GM23338 (cell line): ENCODE measurements around the gene NPAS2. TPM values are rescaled to one million over a fixed set of nuclear protein-coding genes. Genes with fewer than 3 reads are reported as not detected.

ENCODE experiments used
- ATAC-seq: fragments of 200-7000 bp; cut with Tn5 transposase; 3 replicates; pipeline ENCODE4 v1.9.1; 2020
- DNase-seq: peaks from one replicate; pipeline ENCODE4 v3.0.0-alpha.2; 2015; ENCODE audit warnings: low spot score
- H2AFZ ChIP-seq: fragments of 200-600 bp; sonication (generic); 2 replicates; pipeline ENCODE4 v1.8.0; 2016; ENCODE audit warnings: antibody characterized with exemption, mild to moderate bottlenecking, moderate library complexity
- H3F3A ChIP-seq: fragments of 200-600 bp; sonication (generic); replicated peaks from 2 replicates; pipeline ENCODE4 v1.8.0; 2017; ENCODE audit warnings: antibody characterized with exemption, mixed run types, low read depth
- H3K27ac ChIP-seq: fragments of 200-600 bp; sonication (generic); 2 replicates; pipeline ENCODE4 v1.6.1; 2016; ENCODE audit warnings: low read depth
- H3K27me3 ChIP-seq: fragments of 200-600 bp; sonication (generic); 2 replicates; pipeline ENCODE4 v1.8.0; 2016; ENCODE audit warnings: mild to moderate bottlenecking, mixed run types, moderate library complexity; ENCODE audit not compliant: insufficient read depth
- H3K36me3 ChIP-seq: fragments of 200-600 bp; sonication (generic); 2 replicates; pipeline ENCODE4 v1.8.0; 2016; ENCODE audit warnings: mild to moderate bottlenecking; ENCODE audit not compliant: insufficient read depth
- H3K4me1 ChIP-seq: fragments of 200-600 bp; sonication (generic); 2 replicates; pipeline ENCODE4 v1.8.0; 2016; ENCODE audit warnings: mild to moderate bottlenecking, moderate library complexity; ENCODE audit not compliant: insufficient read depth
- H3K4me2 ChIP-seq: fragments of 200-600 bp; sonication (generic); 2 replicates; pipeline ENCODE4 v1.7.1; 2017; ENCODE audit warnings: mixed run types
- H3K4me3 ChIP-seq: fragments of 200-600 bp; sonication (generic); 2 replicates; pipeline ENCODE4 v1.6.1; 2016; ENCODE audit warnings: mixed run types
- H3K79me2 ChIP-seq: fragments of 200-600 bp; sonication (generic); replicated peaks from 2 replicates; pipeline ENCODE4 v1.8.0; 2017; ENCODE audit warnings: mild to moderate bottlenecking; ENCODE audit not compliant: insufficient read depth
- H3K9me2 ChIP-seq: fragments of 200-600 bp; sonication (generic); 2 replicates; pipeline ENCODE4 v1.8.0; 2017; ENCODE audit not compliant: insufficient read depth
- H4K20me1 ChIP-seq: fragments of 200-600 bp; sonication (generic); replicated peaks from 2 replicates; pipeline ENCODE4 v1.8.0; 2017; ENCODE audit warnings: mild to moderate bottlenecking; ENCODE audit not compliant: insufficient read depth
- H3K27ac Mint-ChIP-seq: 2 replicates; pipeline ENCODE4 v1.8.0; 2020; ENCODE audit warnings: inconsistent platforms, mild to moderate bottlenecking, moderate library complexity, mixed read lengths
- H3K27me3 Mint-ChIP-seq: 3 replicates; pipeline ENCODE4 v1.8.0; 2022; ENCODE audit warnings: low read depth, mild to moderate bottlenecking, moderate library complexity, mixed read lengths, inconsistent platforms; ENCODE audit not compliant: insufficient read depth, poor library complexity
- H3K36me3 Mint-ChIP-seq: 3 replicates; pipeline ENCODE4 v1.8.0; 2021; ENCODE audit warnings: low read depth, mild to moderate bottlenecking, inconsistent platforms, moderate library complexity, mixed read lengths
- H3K4me1 Mint-ChIP-seq: 3 replicates; pipeline ENCODE4 v1.8.0; 2020; ENCODE audit warnings: mild to moderate bottlenecking, inconsistent platforms, mixed read lengths
- H3K4me3 Mint-ChIP-seq: 3 replicates; pipeline ENCODE4 v1.8.0; 2021; ENCODE audit warnings: moderate library complexity, mild to moderate bottlenecking, inconsistent platforms, mixed read lengths
- H3K9me3 Mint-ChIP-seq: 3 replicates; pipeline ENCODE4 v1.8.0; 2020; ENCODE audit warnings: moderate library complexity, mild to moderate bottlenecking, inconsistent platforms, mixed read lengths
- CREB1 ChIP-seq: fragments of 250-450 bp; sonication (Bioruptor Pico); IDR thresholded peaks from 2 replicates; pipeline ENCODE4 v1.5.0; 2020; ENCODE audit warnings: low read depth, mild to moderate bottlenecking, moderate library complexity
- CTCF ChIP-seq, 2 experiments: fragments of 200-600 bp in 1 of 2; sonication (generic) in 1 of 2; conservative IDR thresholded peaks; 2 replicates each; pipeline versions ENCODE4 v1.5.1 to v1.6.1; 2016 to 2017; ENCODE audit warnings: antibody characterized with exemption in 2 of 2, low read depth in 2 of 2, mild to moderate bottlenecking in 2 of 2, moderate library complexity in 1 of 2
- ETS1 ChIP-seq: IDR thresholded peaks from 2 replicates; pipeline ENCODE4 v1.6.1; 2016; ENCODE audit warnings: antibody characterized with exemption
- EZH2 ChIP-seq: fragments of 200-600 bp; sonication (generic); IDR thresholded peaks from one replicate; pipeline ENCODE4 v1.8.0; 2017; ENCODE audit warnings: antibody characterized with exemption, mild to moderate bottlenecking, low read depth; ENCODE audit not compliant: unreplicated experiment
- EZH2phosphoT487 ChIP-seq: fragments of 200-600 bp; sonication (generic); IDR thresholded peaks from one replicate; pipeline ENCODE4 v1.8.1; 2018; ENCODE audit warnings: antibody characterized with exemption; ENCODE audit not compliant: unreplicated experiment
- JUNB ChIP-seq: IDR thresholded peaks from one replicate; pipeline ENCODE4 v1.6.1; 2016; ENCODE audit warnings: antibody characterized with exemption; ENCODE audit not compliant: unreplicated experiment
- NANOG ChIP-seq: IDR thresholded peaks from 2 replicates; pipeline ENCODE4 v1.6.1; 2016; ENCODE audit warnings: antibody characterized with exemption, borderline replicate concordance
- POLR2AphosphoS5 ChIP-seq: IDR thresholded peaks from 2 replicates; pipeline ENCODE4 v1.6.1; 2016; ENCODE audit warnings: antibody characterized with exemption, low read depth
- STAT1 ChIP-seq: IDR thresholded peaks from one replicate; pipeline ENCODE4 v1.6.1; 2016; ENCODE audit warnings: antibody characterized with exemption; ENCODE audit not compliant: unreplicated experiment
- ZNF114 ChIP-seq: fragments of 250-450 bp; sonication (Bioruptor Pico); IDR thresholded peaks from 2 replicates; pipeline ENCODE4 v1.5.0; 2020; ENCODE audit warnings: mild to moderate bottlenecking, moderate library complexity
- ZNF331 ChIP-seq: fragments of 250-450 bp; sonication (Bioruptor Pico); IDR thresholded peaks from 2 replicates; pipeline ENCODE4 v1.5.0; 2020; ENCODE audit warnings: low read depth, mild to moderate bottlenecking, moderate library complexity
- ZNF462 ChIP-seq: fragments of 250-450 bp; sonication (Bioruptor Pico); IDR thresholded peaks from 2 replicates; pipeline ENCODE4 v1.5.0; 2020; ENCODE audit warnings: mild to moderate bottlenecking, moderate library complexity
- polyA plus RNA-seq: library from polyadenylated mRNA; unstranded; fragments of >200 nt; fragmentation: Nextera tagmentation; extraction: Ambion mirVana; gene quantifications from 2 replicates; pipeline ENCODE4 v1.2.1, GENCODE V29; 2016
- total RNA-seq: library from RNA; depleted of rRNA; stranded (reverse); fragments of >200 nt; shearing (Covaris generic); gene quantifications from 2 replicates; pipeline ENCODE4 v1.2.3, GENCODE V29; 2014
- TF ChIP-seq, protein P1 (sequence below): IDR thresholded peaks from one replicate; pipeline ENCODE4 v1.6.1; 2018; ENCODE audit warnings: antibody characterized with exemption; ENCODE audit not compliant: unreplicated experiment

Gene NPAS2
- total and polyA plus RNA-seq, 2 experiments from 2014 or later: 0.56 to 1.1 TPM

GRCh38 chr2:100907832-100908231 lies 87.9 kb downstream of the NPAS2 start:
- ATAC-seq (no peak), DNase-seq (no peak)
- no peaks in the 10 kb centered on the region for H3K36me3 ChIP-seq
- no peaks in the 10 kb centered on the region for H3F3A ChIP-seq
- TF ChIP-seq EZH2phosphoT487 (no peak), CREB1 (CRISPR knock-in tag) (no peak), STAT1 (no peak), NANOG (no peak), EZH2 (no peak), JUNB (no peak), ETS1 (no peak), ZNF462 (no peak), ZNF114 (no peak), ZNF331 (CRISPR knock-in tag) (no peak), CTCF (conservative IDR thresholded peaks at IDR 0.05; ENCODE audit: low read depth in 2 of 2) (no peak), POLR2AphosphoS5 (no peak)
- TF ChIP-seq, protein P1, sequence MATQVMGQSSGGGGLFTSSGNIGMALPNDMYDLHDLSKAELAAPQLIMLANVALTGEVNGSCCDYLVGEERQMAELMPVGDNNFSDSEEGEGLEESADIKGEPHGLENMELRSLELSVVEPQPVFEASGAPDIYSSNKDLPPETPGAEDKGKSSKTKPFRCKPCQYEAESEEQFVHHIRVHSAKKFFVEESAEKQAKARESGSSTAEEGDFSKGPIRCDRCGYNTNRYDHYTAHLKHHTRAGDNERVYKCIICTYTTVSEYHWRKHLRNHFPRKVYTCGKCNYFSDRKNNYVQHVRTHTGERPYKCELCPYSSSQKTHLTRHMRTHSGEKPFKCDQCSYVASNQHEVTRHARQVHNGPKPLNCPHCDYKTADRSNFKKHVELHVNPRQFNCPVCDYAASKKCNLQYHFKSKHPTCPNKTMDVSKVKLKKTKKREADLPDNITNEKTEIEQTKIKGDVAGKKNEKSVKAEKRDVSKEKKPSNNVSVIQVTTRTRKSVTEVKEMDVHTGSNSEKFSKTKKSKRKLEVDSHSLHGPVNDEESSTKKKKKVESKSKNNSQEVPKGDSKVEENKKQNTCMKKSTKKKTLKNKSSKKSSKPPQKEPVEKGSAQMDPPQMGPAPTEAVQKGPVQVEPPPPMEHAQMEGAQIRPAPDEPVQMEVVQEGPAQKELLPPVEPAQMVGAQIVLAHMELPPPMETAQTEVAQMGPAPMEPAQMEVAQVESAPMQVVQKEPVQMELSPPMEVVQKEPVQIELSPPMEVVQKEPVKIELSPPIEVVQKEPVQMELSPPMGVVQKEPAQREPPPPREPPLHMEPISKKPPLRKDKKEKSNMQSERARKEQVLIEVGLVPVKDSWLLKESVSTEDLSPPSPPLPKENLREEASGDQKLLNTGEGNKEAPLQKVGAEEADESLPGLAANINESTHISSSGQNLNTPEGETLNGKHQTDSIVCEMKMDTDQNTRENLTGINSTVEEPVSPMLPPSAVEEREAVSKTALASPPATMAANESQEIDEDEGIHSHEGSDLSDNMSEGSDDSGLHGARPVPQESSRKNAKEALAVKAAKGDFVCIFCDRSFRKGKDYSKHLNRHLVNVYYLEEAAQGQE: no peak
- H3K4me3 Mint-ChIP-seq: no peak overlapping the region
- H3K27me3 Mint-ChIP-seq: peaks cover 1% of the 10 kb centered on the region
- H4K20me1 ChIP-seq: no peaks in the 10 kb centered on the region
- H3K27me3 ChIP-seq: no peaks in the 10 kb centered on the region
- no peak overlapping the region for H3K4me2 ChIP-seq
- no peaks in the 10 kb centered on the region for H3K79me2 ChIP-seq
- peaks cover 7% of the 10 kb centered on the region; the same call in 2 of the 3 replicates for H3K4me1 Mint-ChIP-seq
- no peak overlapping the region for H3K4me3 ChIP-seq
- H3K27ac Mint-ChIP-seq: no peak overlapping the region
- H3K36me3 Mint-ChIP-seq: no peaks in the 10 kb centered on the region
- peaks cover 5% of the 10 kb centered on the region for H3K9me2 ChIP-seq
- H2AFZ ChIP-seq: no peak overlapping the region
- H3K9me3 Mint-ChIP-seq: no peaks in the 10 kb centered on the region
- H3K4me1 ChIP-seq: no peaks in the 10 kb centered on the region
- H3K27ac ChIP-seq: no peak overlapping the region
